ENCODE measurements around the gene RBM14.
A peak's percentile ranks its signal among the peaks of the same experiment; 100 is the strongest.

RBM14 gene

GRCh38 chr11:66616379-66617154 lies at the start of gene RBM14:
TSS of gene RBM14 (plus strand) at chr11:66616630. CDS start at chr11:66616721, 91 bp downstream.
- H3K4me3 ChIP-seq (ENCODE audit: low read length), result peak within 1 kb of the TSS; percentile 98
- TF ChIP-seq CTCF (conservative IDR thresholded peaks at IDR 0.05; ENCODE audit: low read depth, low read length), result no peak
- DNase-seq (ENCODE audit: low read depth), result peak; percentile 97

GRCh38 chr11:66567787-66568123 lies 48.7 kb upstream of the RBM14 start:
- TF ChIP-seq CTCF (conservative IDR thresholded peaks at IDR 0.05; ENCODE audit: low read depth, low read length), result peak; percentile 13
- no peak for DNase-seq (ENCODE audit: low read depth)
- peak overlapping the region; percentile 35 for H3K4me3 ChIP-seq (ENCODE audit: low read length)

GRCh38 chr11:66568124-66568916 lies 48.1 kb upstream of the RBM14 start, which contains the start of gene CTSF:
TSS of gene CTSF (minus strand) at chr11:66568606. CDS start at chr11:66568486, 120 bp downstream.
- DNase-seq (ENCODE audit: low read depth), result peak; percentile 28
- no peak for TF ChIP-seq CTCF (conservative IDR thresholded peaks at IDR 0.05; ENCODE audit: low read depth, low read length)
- peak within 1 kb of the TSS; percentile 35 for H3K4me3 ChIP-seq (ENCODE audit: low read length)

- no peak overlapping the region for H3K4me3 ChIP-seq (ENCODE audit: low read length)
Measured at GRCh38 chr11:66569076-66569475, 47.4 kb upstream of the RBM14 start.

GRCh38 chr11:66570079-66570849 lies 46.2 kb upstream of the RBM14 start:
- TF ChIP-seq CTCF (conservative IDR thresholded peaks at IDR 0.05; ENCODE audit: low read depth, low read length), result no peak
- DNase-seq (ENCODE audit: low read depth), result peak; percentile 34
- H3K4me3 ChIP-seq (ENCODE audit: low read length), result no peak overlapping the region

More at GRCh38 chr11:66569076-66569475, 47.4 kb upstream of the RBM14 start:
- no peak for TF ChIP-seq CTCF (conservative IDR thresholded peaks at IDR 0.05; ENCODE audit: low read depth, low read length)
- no peak for DNase-seq (ENCODE audit: low read depth)

- TF ChIP-seq CTCF (conservative IDR thresholded peaks at IDR 0.05; ENCODE audit: low read depth, low read length), result no peak
- no peak for DNase-seq (ENCODE audit: low read depth)
- no peak overlapping the region for H3K4me3 ChIP-seq (ENCODE audit: low read length)
Measured at GRCh38 chr11:66570850-66571180, 45.6 kb upstream of the RBM14 start.

Measured in retinal pigment epithelial cell (primary cell).